GM10248 (cell line): ENCODE results near the gene HEY2.
"Not testable (repeated sequence)": the region's sequence is repeated elsewhere in the genome, so short reads cannot be mapped to it uniquely, and the experiment has no call there.

Experiments
- CTCF ChIA-PET: fragments of 300-600 bp; sonication (Branson Sonifier 250); formaldehyde crosslinking; extraction: SDS; loops from one replicate; lab custom pipeline; 2021; ENCODE audit warnings: antibody characterized with exemption; lab: Yijun Ruan, JAX
- POLR2A ChIA-PET: fragments of 350-650 bp; sonication (Branson Sonifier 250); formaldehyde crosslinking; extraction: SDS; loops from one replicate; lab custom pipeline; 2020; ENCODE audit warnings: antibody characterized with exemption; lab: Yijun Ruan, JAX
- DNase-seq: peaks from one replicate; pipeline ENCODE4 v3.0.0; 2012; ENCODE audit errors: extremely low spot score
- TF ChIP-seq, protein P1 (sequence below): IDR thresholded peaks from 2 replicates; pipeline ENCODE4 v1.5.1; 2012; ENCODE audit warnings: mild to moderate bottlenecking, low read depth; ENCODE audit errors: extremely low read depth, missing control alignments, control extremely low read depth

Gene HEY2

GRCh38 chr6:125749173-125749864 lies at the start of gene HEY2:
HEY2 (plus strand) TSS chr6:125749632; CDS start chr6:125749777, 145 bp downstream.
- TF ChIP-seq, protein P1, sequence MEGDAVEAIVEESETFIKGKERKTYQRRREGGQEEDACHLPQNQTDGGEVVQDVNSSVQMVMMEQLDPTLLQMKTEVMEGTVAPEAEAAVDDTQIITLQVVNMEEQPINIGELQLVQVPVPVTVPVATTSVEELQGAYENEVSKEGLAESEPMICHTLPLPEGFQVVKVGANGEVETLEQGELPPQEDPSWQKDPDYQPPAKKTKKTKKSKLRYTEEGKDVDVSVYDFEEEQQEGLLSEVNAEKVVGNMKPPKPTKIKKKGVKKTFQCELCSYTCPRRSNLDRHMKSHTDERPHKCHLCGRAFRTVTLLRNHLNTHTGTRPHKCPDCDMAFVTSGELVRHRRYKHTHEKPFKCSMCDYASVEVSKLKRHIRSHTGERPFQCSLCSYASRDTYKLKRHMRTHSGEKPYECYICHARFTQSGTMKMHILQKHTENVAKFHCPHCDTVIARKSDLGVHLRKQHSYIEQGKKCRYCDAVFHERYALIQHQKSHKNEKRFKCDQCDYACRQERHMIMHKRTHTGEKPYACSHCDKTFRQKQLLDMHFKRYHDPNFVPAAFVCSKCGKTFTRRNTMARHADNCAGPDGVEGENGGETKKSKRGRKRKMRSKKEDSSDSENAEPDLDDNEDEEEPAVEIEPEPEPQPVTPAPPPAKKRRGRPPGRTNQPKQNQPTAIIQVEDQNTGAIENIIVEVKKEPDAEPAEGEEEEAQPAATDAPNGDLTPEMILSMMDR = no peak
- ChIA-PET POLR2A (no interaction called here), CTCF (interaction anchor here (1.5 to 2.8 kb wide), 3 partner anchors 18 to 433 kb away, joined by 3 to 12 read pairs (median 6); partner anchors contain the start of gene HINT3)
- peak; percentile 97 for DNase-seq

DNA sequence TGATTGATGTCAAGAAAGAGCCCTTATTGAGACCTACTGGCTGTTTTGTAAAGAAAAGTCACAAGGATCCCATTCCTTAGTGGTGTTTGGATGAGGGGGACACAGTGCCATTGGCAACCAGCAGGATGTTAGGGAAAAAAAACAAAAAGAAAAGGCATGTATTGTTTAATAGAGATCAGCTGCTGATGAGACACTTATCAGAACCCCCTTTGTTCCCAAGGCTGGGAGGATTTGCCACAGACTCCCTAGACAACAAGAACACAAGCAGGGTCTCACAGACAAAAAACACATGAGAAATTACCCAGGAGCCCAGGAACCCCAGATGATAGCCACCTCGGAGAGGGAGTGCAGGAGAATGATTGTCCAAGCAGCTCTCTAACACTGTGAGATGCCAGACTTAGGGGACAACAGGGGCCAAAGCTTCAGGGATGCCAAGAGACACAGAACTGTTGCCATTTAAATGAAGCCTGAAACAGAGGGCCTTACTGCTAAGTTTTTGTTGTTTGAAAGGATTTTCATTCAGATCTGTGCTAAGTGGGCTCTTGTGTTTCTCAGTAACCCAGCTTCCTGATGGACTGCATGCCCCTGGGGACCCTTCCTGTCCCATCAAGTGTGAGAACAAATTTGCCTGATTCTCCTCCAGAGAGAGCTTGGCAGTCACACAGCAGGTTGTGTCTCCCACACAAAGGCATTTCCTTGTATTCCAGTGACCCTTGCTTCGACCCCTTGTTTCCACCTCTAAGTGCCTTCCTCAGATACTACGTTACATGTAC lies 48.7 kb upstream of the HEY2 start:
- TF ChIP-seq, protein P1 = no peak
- ChIA-PET CTCF (no interaction called here), POLR2A (no interaction called here)
- DNase-seq = no peak

DNA sequence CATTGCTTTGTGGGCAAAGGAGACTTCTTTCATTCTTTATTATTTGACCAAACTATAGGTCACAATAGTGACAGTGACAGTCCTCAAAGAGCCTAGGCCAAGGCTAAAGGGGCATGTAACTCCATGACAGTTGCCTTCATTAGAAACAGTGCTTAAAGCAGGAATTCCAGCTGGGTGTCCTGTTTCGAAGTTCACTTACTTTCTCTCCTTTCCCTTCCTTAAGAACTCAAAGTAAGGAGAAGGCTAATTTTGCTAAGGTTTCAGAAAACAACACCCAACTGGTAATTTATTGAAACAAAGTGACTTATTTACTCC lies 48.1 kb upstream of the HEY2 start:
- TF ChIP-seq, protein P1 = no peak
- ChIA-PET CTCF (no interaction called here), POLR2A (no interaction called here)
- DNase-seq = no peak

DNA sequence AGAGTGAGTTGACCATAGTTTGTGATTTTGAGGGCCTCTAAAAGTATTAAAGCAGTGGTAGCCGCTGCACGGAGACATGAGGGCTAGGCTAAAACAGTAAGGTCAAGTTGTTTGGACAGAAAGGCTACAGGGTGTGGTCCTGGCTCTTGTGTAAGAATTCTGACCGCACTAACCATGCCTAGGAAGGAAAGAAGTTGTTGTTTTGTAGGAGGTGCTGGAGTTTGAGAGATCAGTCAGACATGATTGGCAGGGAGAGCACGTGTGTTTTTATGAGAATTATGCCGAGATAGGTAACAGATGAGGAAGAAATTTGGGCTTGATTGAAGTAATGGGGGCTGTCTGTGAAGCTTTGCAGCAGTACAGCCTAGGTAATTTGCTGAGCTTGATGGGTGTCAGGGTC lies 45.5 kb upstream of the HEY2 start:
- POLR2A ChIA-PET, CTCF ChIA-PET, DNase-seq: not testable (repeated sequence)

DNA sequence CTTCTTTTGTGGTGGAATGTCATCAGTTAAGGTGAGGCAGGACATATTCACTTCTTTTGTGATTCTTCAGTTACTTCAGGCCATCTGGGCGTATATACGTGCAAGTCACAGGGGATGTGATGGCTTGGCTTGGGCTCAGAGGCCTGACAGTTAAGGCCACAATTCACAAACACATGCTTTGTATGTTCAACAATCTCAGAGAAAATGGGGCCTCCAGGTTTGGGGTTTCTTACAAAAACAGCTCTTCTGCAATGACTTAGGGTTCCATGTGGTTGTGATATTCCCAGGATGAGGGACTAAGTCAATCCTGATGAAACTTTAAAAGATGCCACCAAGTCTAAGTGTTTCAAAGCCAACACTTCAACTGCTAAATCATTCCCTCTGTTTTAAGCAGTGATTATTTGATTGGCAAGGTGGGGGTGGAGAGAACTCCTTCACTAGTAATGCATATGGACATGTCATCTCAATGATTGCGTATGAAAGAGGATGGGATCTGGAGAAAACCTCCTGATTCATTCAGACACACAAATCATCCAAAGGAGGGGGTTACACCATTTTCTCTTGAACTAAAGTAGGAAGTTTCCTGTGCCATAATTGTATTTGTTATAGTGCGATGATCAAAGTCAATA lies 41.7 kb upstream of the HEY2 start:
- DNase-seq = no peak
- TF ChIP-seq, protein P1 = no peak
- ChIA-PET POLR2A (no interaction called here), CTCF (no interaction called here)

GRCh38 chr6:125711013-125711675 lies 38.3 kb upstream of the HEY2 start:
- no peak for DNase-seq
- ChIA-PET POLR2A (no interaction called here), CTCF (interaction anchor here (1.1 to 1.3 kb wide), 2 partner anchors 12 to 34 kb away, joined by 3 to 4 read pairs; no protein-coding TSS in a partner anchor)
- TF ChIP-seq, protein P1 = no peak
